HepG2 (cell line): ENCODE measurements around the gene KIFC1. TPM values are rescaled to one million over a fixed set of nuclear protein-coding genes. Genes with fewer than 3 reads are reported as not detected.

Source experiments
- HES4 ChIP-seq: sonication (generic); formaldehyde crosslinking; IDR thresholded peaks from 2 replicates; pipeline ENCODE4 v1.9.0; 2021; ENCODE audit warnings: mild to moderate bottlenecking, missing genetic modification reagents, borderline replicate concordance
- MED1 ChIP-seq: sonication (generic); formaldehyde crosslinking; IDR thresholded peaks from 2 replicates; pipeline ENCODE4 v1.4.0; 2020; ENCODE audit warnings: missing genetic modification reagents
- SMC3 ChIP-seq: IDR thresholded peaks from 2 replicates; pipeline ENCODE4 v1.6.1; 2011; ENCODE audit warnings: low read length, improper control_type of control experiment
- SNAI1 ChIP-seq: sonication (generic); formaldehyde crosslinking; IDR thresholded peaks from 2 replicates; pipeline ENCODE4 v1.5.0; 2020; ENCODE audit warnings: mild to moderate bottlenecking, missing genetic modification reagents, borderline replicate concordance
- ZBTB21 ChIP-seq: sonication (generic); formaldehyde crosslinking; IDR thresholded peaks from 2 replicates; pipeline ENCODE4 v1.4.0; 2020; ENCODE audit warnings: missing genetic modification reagents
- ZBTB7A ChIP-seq: sonication (generic); formaldehyde crosslinking; IDR thresholded peaks from 2 replicates; pipeline ENCODE4 v1.8.0; 2022; ENCODE audit warnings: mild to moderate bottlenecking, missing genetic modification reagents
- ZNF30 ChIP-seq: sonication (generic); formaldehyde crosslinking; IDR thresholded peaks from 2 replicates; pipeline ENCODE4 v1.5.0; 2020; ENCODE audit warnings: mild to moderate bottlenecking, missing genetic modification reagents
- ZNF615 ChIP-seq: sonication (generic); formaldehyde crosslinking; IDR thresholded peaks from 2 replicates; pipeline ENCODE4 v1.5.0; 2020; ENCODE audit warnings: mild to moderate bottlenecking, missing genetic modification reagents, borderline replicate concordance
- ZNF792 ChIP-seq: IDR thresholded peaks from 2 replicates; pipeline ENCODE4 v1.6.1; 2016
- polyA plus RNA-seq, 8 experiments: library from polyadenylated mRNA; depleted of rRNA in 3 of 8; stranded (reverse) in 7 of 8; unstranded in 1 of 8; fragments of >200 nt; fragmentation: Illumina TruSeq in 4 of 8; extraction: Trizol in 4 of 8; gene quantifications; 2 replicates each; pipeline versions ENCODE4 v1.2.1 to v1.2.3, GENCODE V29; 2011 to 2016; ENCODE audit warnings: low read depth in 4 of 8, missing spikeins in 1 of 8, mixed read lengths in 1 of 8; ENCODE audit not compliant: insufficient read depth in 1 of 8
- total RNA-seq, 5 experiments: library from RNA; depleted of rRNA; stranded (reverse); fragments of >200 nt; fragmentation: Illumina TruSeq; extraction: Trizol; gene quantifications; 2 replicates each; pipeline ENCODE4 v1.2.3, GENCODE V29; 2016; ENCODE audit warnings: low read depth in 1 of 5
- TF ChIP-seq, protein P1 (sequence below): conservative IDR thresholded peaks from 2 replicates; pipeline ENCODE4 v1.6.1; 2018; ENCODE audit warnings: missing genetic modification reagents
- TF ChIP-seq, protein P2 (sequence below): sonication (generic); formaldehyde crosslinking; conservative IDR thresholded peaks from 2 replicates; pipeline ENCODE4 v1.4.0; 2020; ENCODE audit warnings: missing genetic modification reagents
- TF ChIP-seq, protein P3 (sequence below): sonication (generic); formaldehyde crosslinking; IDR thresholded peaks from 2 replicates; pipeline ENCODE4 v1.8.1; 2022; ENCODE audit warnings: low read depth, mild to moderate bottlenecking, missing genetic modification reagents
- TF ChIP-seq, protein P4 (sequence below): sonication (generic); formaldehyde crosslinking; IDR thresholded peaks from 2 replicates; pipeline ENCODE4 v1.4.0; 2020; ENCODE audit warnings: missing genetic modification reagents
- TF ChIP-seq, protein P5 (sequence below): sonication (generic); formaldehyde crosslinking; IDR thresholded peaks from 2 replicates; pipeline ENCODE4 v1.4.0; 2020; ENCODE audit warnings: mild to moderate bottlenecking, missing genetic modification reagents

KIFC1 gene
- total and polyA plus RNA-seq, 2 of the 13 experiments (the other 11 are each of a cell fraction or from before 2014, with no cell fraction given): 25.0 to 45.5 TPM

DNA sequence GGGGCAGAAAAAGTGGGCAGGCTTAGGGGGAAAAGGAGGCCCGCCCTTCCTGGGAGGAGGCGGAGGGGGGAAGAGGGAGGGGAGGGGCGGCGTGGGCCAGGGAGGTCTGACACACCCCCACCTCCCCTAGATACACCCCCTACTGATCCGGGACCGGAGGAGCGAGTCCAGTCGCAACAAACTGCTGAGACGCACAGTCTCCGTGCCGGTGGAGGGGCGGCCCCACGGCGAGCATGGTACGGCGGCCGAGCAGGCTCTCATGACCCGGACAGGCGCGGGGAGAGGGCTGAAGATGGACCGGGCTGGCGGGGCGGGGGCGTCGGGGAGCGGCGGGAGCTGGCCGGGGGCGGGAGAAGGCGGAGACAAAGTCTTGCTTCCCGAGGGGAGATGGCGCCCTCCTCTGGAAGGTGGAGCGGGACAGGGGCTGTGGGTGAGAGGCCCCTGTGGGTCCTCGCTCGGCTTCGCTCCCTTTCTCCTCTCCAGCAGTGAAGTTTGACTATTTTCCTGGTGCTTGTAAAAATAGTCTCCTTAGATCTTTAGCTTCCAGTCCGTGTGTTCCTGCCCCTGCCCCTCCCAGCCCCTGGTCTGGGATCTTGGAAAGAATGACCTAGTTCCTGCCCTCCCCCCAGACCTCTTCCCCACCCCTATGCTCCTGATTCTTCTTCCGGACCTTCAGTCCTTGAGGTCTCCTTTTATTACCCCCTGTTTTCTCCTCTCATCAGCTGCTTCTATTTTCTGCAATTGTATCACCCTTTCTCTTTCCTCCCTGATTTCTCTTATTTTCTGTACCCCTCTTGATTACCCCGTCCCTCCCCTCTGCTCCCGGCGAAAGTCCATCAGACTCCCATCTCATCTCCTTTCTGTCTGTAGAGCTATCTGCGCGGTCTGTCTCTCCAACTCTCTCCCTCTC, 34.3 kb downstream of the KIFC1 start (continued):
- TF ChIP-seq SMC3: peak; percentile 19
- TF ChIP-seq, protein P1, sequence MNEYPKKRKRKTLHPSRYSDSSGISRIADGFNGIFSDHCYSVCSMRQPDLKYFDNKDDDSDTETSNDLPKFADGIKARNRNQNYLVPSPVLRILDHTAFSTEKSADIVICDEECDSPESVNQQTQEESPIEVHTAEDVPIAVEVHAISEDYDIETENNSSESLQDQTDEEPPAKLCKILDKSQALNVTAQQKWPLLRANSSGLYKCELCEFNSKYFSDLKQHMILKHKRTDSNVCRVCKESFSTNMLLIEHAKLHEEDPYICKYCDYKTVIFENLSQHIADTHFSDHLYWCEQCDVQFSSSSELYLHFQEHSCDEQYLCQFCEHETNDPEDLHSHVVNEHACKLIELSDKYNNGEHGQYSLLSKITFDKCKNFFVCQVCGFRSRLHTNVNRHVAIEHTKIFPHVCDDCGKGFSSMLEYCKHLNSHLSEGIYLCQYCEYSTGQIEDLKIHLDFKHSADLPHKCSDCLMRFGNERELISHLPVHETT (CRISPR knock-in tag): peak; percentile 96; the same call in 1 of the 2 replicates
- TF ChIP-seq, protein P2, sequence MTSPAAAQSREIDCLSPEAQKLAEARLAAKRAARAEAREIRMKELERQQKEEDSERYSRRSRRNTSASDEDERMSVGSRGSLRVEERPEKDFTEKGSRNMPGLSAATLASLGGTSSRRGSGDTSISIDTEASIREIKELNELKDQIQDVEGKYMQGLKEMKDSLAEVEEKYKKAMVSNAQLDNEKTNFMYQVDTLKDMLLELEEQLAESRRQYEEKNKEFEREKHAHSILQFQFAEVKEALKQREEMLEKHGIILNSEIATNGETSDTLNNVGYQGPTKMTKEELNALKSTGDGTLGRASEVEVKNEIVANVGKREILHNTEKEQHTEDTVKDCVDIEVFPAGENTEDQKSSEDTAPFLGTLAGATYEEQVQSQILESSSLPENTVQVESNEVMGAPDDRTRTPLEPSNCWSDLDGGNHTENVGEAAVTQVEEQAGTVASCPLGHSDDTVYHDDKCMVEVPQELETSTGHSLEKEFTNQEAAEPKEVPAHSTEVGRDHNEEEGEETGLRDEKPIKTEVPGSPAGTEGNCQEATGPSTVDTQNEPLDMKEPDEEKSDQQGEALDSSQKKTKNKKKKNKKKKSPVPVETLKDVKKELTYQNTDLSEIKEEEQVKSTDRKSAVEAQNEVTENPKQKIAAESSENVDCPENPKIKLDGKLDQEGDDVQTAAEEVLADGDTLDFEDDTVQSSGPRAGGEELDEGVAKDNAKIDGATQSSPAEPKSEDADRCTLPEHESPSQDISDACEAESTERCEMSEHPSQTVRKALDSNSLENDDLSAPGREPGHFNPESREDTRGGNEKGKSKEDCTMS (CRISPR knock-in tag): no peak
- TF ChIP-seq ZNF792 (CRISPR knock-in tag): peak; percentile 44
- TF ChIP-seq HES4 (CRISPR knock-in tag): no peak
- no peak for TF ChIP-seq SNAI1 (CRISPR knock-in tag)
- TF ChIP-seq MED1 (CRISPR knock-in tag): peak; percentile 57; the same call in 1 of the 2 replicates
- no peak for TF ChIP-seq ZNF615 (CRISPR knock-in tag)
- TF ChIP-seq, protein P3, sequence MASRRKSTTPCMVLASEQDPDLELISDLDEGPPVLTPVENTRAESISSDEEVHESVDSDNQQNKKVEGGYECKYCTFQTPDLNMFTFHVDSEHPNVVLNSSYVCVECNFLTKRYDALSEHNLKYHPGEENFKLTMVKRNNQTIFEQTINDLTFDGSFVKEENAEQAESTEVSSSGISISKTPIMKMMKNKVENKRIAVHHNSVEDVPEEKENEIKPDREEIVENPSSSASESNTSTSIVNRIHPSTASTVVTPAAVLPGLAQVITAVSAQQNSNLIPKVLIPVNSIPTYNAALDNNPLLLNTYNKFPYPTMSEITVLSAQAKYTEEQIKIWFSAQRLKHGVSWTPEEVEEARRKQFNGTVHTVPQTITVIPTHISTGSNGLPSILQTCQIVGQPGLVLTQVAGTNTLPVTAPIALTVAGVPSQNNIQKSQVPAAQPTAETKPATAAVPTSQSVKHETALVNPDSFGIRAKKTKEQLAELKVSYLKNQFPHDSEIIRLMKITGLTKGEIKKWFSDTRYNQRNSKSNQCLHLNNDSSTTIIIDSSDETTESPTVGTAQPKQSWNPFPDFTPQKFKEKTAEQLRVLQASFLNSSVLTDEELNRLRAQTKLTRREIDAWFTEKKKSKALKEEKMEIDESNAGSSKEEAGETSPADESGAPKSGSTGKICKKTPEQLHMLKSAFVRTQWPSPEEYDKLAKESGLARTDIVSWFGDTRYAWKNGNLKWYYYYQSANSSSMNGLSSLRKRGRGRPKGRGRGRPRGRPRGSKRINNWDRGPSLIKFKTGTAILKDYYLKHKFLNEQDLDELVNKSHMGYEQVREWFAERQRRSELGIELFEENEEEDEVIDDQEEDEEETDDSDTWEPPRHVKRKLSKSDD: no peak
- no peak for TF ChIP-seq ZBTB21
- no peak for TF ChIP-seq ZNF30 (CRISPR knock-in tag)
- peak; percentile 43; the same call in 1 of the 2 replicates for TF ChIP-seq ZBTB7A (CRISPR knock-in tag)
- TF ChIP-seq, protein P4, sequence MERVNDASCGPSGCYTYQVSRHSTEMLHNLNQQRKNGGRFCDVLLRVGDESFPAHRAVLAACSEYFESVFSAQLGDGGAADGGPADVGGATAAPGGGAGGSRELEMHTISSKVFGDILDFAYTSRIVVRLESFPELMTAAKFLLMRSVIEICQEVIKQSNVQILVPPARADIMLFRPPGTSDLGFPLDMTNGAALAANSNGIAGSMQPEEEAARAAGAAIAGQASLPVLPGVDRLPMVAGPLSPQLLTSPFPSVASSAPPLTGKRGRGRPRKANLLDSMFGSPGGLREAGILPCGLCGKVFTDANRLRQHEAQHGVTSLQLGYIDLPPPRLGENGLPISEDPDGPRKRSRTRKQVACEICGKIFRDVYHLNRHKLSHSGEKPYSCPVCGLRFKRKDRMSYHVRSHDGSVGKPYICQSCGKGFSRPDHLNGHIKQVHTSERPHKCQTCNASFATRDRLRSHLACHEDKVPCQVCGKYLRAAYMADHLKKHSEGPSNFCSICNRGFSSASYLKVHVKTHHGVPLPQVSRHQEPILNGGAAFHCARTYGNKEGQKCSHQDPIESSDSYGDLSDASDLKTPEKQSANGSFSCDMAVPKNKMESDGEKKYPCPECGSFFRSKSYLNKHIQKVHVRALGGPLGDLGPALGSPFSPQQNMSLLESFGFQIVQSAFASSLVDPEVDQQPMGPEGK (CRISPR knock-in tag): peak; percentile 96
- TF ChIP-seq, protein P5, sequence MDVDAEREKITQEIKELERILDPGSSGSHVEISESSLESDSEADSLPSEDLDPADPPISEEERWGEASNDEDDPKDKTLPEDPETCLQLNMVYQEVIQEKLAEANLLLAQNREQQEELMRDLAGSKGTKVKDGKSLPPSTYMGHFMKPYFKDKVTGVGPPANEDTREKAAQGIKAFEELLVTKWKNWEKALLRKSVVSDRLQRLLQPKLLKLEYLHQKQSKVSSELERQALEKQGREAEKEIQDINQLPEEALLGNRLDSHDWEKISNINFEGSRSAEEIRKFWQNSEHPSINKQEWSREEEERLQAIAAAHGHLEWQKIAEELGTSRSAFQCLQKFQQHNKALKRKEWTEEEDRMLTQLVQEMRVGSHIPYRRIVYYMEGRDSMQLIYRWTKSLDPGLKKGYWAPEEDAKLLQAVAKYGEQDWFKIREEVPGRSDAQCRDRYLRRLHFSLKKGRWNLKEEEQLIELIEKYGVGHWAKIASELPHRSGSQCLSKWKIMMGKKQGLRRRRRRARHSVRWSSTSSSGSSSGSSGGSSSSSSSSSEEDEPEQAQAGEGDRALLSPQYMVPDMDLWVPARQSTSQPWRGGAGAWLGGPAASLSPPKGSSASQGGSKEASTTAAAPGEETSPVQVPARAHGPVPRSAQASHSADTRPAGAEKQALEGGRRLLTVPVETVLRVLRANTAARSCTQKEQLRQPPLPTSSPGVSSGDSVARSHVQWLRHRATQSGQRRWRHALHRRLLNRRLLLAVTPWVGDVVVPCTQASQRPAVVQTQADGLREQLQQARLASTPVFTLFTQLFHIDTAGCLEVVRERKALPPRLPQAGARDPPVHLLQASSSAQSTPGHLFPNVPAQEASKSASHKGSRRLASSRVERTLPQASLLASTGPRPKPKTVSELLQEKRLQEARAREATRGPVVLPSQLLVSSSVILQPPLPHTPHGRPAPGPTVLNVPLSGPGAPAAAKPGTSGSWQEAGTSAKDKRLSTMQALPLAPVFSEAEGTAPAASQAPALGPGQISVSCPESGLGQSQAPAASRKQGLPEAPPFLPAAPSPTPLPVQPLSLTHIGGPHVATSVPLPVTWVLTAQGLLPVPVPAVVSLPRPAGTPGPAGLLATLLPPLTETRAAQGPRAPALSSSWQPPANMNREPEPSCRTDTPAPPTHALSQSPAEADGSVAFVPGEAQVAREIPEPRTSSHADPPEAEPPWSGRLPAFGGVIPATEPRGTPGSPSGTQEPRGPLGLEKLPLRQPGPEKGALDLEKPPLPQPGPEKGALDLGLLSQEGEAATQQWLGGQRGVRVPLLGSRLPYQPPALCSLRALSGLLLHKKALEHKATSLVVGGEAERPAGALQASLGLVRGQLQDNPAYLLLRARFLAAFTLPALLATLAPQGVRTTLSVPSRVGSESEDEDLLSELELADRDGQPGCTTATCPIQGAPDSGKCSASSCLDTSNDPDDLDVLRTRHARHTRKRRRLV (CRISPR knock-in tag): no peak
